A549 (cell line): ENCODE results near the gene MTCL1. TPM values are rescaled to one million over a fixed set of nuclear protein-coding genes. Genes with fewer than 3 reads are reported as not detected.
A peak's percentile ranks its signal among the peaks of the same experiment; 100 is the strongest.

Experiments
- ATAC-seq, 2 experiments: fragments of 200-7000 bp in 1 of 2; fragments of >200 bp in 1 of 2; cut with Nextera tagmentation in 1 of 2; cut with Tn5 transposase in 1 of 2; 3 replicates each; pipeline versions ENCODE4 v1.8.0 to v1.9.1; 2018 to 2020; ENCODE audit warnings: mild to moderate bottlenecking in 1 of 2, moderate library complexity in 1 of 2
- CTCF ChIA-PET: fragments of 300-600 bp; sonication (Branson Sonifier 250); formaldehyde crosslinking; extraction: SDS; loops from one replicate; lab custom pipeline; 2021; ENCODE audit warnings: antibody characterized with exemption, inconsistent platforms; lab: Yijun Ruan, JAX
- POLR2A ChIA-PET: fragments of 350-600 bp; formaldehyde crosslinking; extraction: SDS; loops from one replicate; lab custom pipeline; 2021; ENCODE audit warnings: antibody characterized with exemption, inconsistent platforms; lab: Yijun Ruan, JAX
- DNase-seq, 2 experiments: peaks; one replicate each; pipeline versions ENCODE4 v3.0.0 to v3.0.0-alpha.2; 2011 to 2016; ENCODE audit warnings: low read depth in 1 of 2, low spot score in 1 of 2
- FAIRE-seq: peaks from 2 replicates; lab custom pipeline; 2011; peaks lifted over from hg19 to GRCh38; lab: Jason Lieb, UNC
- H3K27ac ChIP-seq, 2 experiments: fragments of >200 bp; sonication (Bioruptor Twin); formaldehyde crosslinking; 3 replicates each; pipeline ENCODE4 v1.5.1; 2016 to 2017
- H3K4me1 ChIP-seq: fragments of >200 bp; sonication (Bioruptor Twin); formaldehyde crosslinking; 3 replicates; pipeline ENCODE4 v1.6.1; 2016
- H3K4me2 ChIP-seq: fragments of >200 bp; sonication (Bioruptor Twin); formaldehyde crosslinking; 3 replicates; pipeline ENCODE4 v1.6.1; 2016
- H3K4me3 ChIP-seq: fragments of >200 bp; sonication (Bioruptor Twin); formaldehyde crosslinking; 3 replicates; pipeline ENCODE4 v1.5.1; 2016
- H3K9me3 ChIP-seq: fragments of >200 bp; sonication (Bioruptor Twin); formaldehyde crosslinking; 3 replicates; pipeline ENCODE4 v1.6.1; 2016
- BHLHE40 ChIP-seq: IDR thresholded peaks from 2 replicates; pipeline ENCODE4 v1.6.1; 2012; ENCODE audit warnings: low read depth, low read length, inconsistent platforms
- CEBPB ChIP-seq, 2 experiments: fragments of >200 bp in 1 of 2; sonication (Bioruptor Twin) in 1 of 2; formaldehyde crosslinking in 1 of 2; IDR thresholded peaks; 2 replicates each; pipeline ENCODE4 v1.6.1; 2012 to 2016
- EP300 ChIP-seq, 2 experiments: fragments of >200 bp; sonication (Bioruptor Twin); formaldehyde crosslinking; IDR thresholded peaks; 2 replicates in 1 of 2; 3 replicates in 1 of 2; pipeline ENCODE4 v1.6.1; 2016 to 2017
- ESRRA ChIP-seq: fragments of 150-350 bp; IDR thresholded peaks from 2 replicates; pipeline ENCODE4 v1.6.1; 2014; ENCODE audit warnings: mild to moderate bottlenecking, low read length, borderline replicate concordance
- FOSL2 ChIP-seq, 2 experiments: fragments of 450-650 bp in 1 of 2; fragments of >200 bp in 1 of 2; sonication (Bioruptor Twin) in 1 of 2; formaldehyde crosslinking; IDR thresholded peaks; 2 replicates each; pipeline versions ENCODE4 v1.5.0 to v1.6.1; 2016 to 2020; ENCODE audit warnings: mild to moderate bottlenecking in 1 of 2, moderate library complexity in 1 of 2
- GATA3 ChIP-seq: IDR thresholded peaks from 2 replicates; pipeline ENCODE4 v1.6.1; 2012; ENCODE audit warnings: borderline replicate concordance
- HOXB13 ChIP-seq: fragments of 250-450 bp; sonication (Bioruptor Pico); IDR thresholded peaks from 2 replicates; pipeline ENCODE4 v1.5.0; 2020; ENCODE audit warnings: low read depth, mild to moderate bottlenecking, moderate library complexity
- HOXB5 ChIP-seq: fragments of 250-450 bp; sonication (Bioruptor Pico); IDR thresholded peaks from 2 replicates; pipeline ENCODE4 v1.5.0; 2020; ENCODE audit warnings: mild to moderate bottlenecking, moderate library complexity
- JUN ChIP-seq, 2 experiments: fragments of >200 bp; sonication (Bioruptor Twin); formaldehyde crosslinking; IDR thresholded peaks; 2 replicates in 1 of 2; 3 replicates in 1 of 2; pipeline ENCODE4 v1.6.1; 2016 to 2017
- JUNB ChIP-seq: fragments of >200 bp; sonication (Bioruptor Twin); formaldehyde crosslinking; IDR thresholded peaks from 2 replicates; pipeline ENCODE4 v1.6.1; 2016
- MYC ChIP-seq: IDR thresholded peaks from 2 replicates; pipeline ENCODE4 v1.6.1; 2012; ENCODE audit warnings: mild to moderate bottlenecking, inconsistent platforms, low read length, improper control_type of control experiment, borderline replicate concordance
- NPAS2 ChIP-seq: fragments of 250-450 bp; sonication (Bioruptor Pico); IDR thresholded peaks from 2 replicates; pipeline ENCODE4 v1.8.0; 2022; ENCODE audit warnings: mild to moderate bottlenecking, moderate library complexity, borderline replicate concordance
- NR3C1 ChIP-seq: fragments of >200 bp; sonication (Bioruptor Twin); formaldehyde crosslinking; IDR thresholded peaks from 3 replicates; pipeline ENCODE4 v1.6.1; 2017
- PHF8 ChIP-seq: fragments of 200-600 bp; sonication (generic); IDR thresholded peaks from 2 replicates; pipeline ENCODE4 v1.6.1; 2016; ENCODE audit warnings: low read depth, mild to moderate bottlenecking, antibody characterized with exemption, moderate library complexity, borderline replicate concordance
- POLR2AphosphoS2 ChIP-seq: conservative IDR thresholded peaks from 2 replicates; pipeline ENCODE4 v1.6.1; 2012; ENCODE audit warnings: low read length, improper control_type of control experiment, inconsistent platforms
- RAD21 ChIP-seq, 2 experiments: fragments of >200 bp in 1 of 2; sonication (Bioruptor Twin) in 1 of 2; formaldehyde crosslinking in 1 of 2; IDR thresholded peaks in 1 of 2; conservative IDR thresholded peaks in 1 of 2; 2 replicates in 1 of 2; 3 replicates in 1 of 2; pipeline ENCODE4 v1.6.1; 2012 to 2018; ENCODE audit warnings: inconsistent platforms in 1 of 2
- RARB ChIP-seq: fragments of 250-450 bp; sonication (Bioruptor Pico); IDR thresholded peaks from 2 replicates; pipeline ENCODE4 v1.8.0; 2021; ENCODE audit warnings: mild to moderate bottlenecking, moderate library complexity
- RCOR1 ChIP-seq: fragments of 150-350 bp; IDR thresholded peaks from 2 replicates; pipeline ENCODE4 v1.6.1; 2014; ENCODE audit warnings: antibody characterized with exemption, low read length, low read depth
- RFX5 ChIP-seq: fragments of 450-650 bp; IDR thresholded peaks from 2 replicates; pipeline ENCODE4 v1.7.1; 2014; ENCODE audit warnings: antibody characterized with exemption, mild to moderate bottlenecking, moderate library complexity
- RNF2 ChIP-seq: fragments of 200-600 bp; sonication (generic); IDR thresholded peaks from 2 replicates; pipeline ENCODE4 v1.6.1; 2016; ENCODE audit warnings: low read depth, mild to moderate bottlenecking, antibody characterized with exemption, moderate library complexity, borderline replicate concordance
- SREBF2 ChIP-seq: fragments of 450-650 bp; IDR thresholded peaks from 2 replicates; pipeline ENCODE4 v1.6.1; 2014; ENCODE audit warnings: mild to moderate bottlenecking, moderate library complexity
- ZSCAN20 ChIP-seq: fragments of 250-450 bp; sonication (Bioruptor Pico); IDR thresholded peaks from 2 replicates; pipeline ENCODE4 v1.8.0; 2022; ENCODE audit warnings: mild to moderate bottlenecking, moderate library complexity
- WGBS: methylation state at CpG from one replicate; pipeline ENCODE4 v1.1.6; 2017; ENCODE audit errors: missing lambda C conversion rate; 5-methylcytosine and 5-hydroxymethylcytosine counted together
- polyA plus RNA-seq, 4 experiments: library from polyadenylated mRNA; depleted of rRNA in 3 of 4; stranded (reverse); fragments of >200 nt; fragmentation: RNase III in 1 of 4; extraction: RNeasy Plus Mini Kit Qiagen cat#74134 plus additional on column Dnase treatment in 1 of 4; gene quantifications; 2 replicates in 3 of 4; 3 replicates in 1 of 4; pipeline ENCODE4 v1.2.3, GENCODE V29; 2011 to 2017
- TF ChIP-seq, protein P1 (sequence below): fragments of >200 bp; sonication (Bioruptor Twin); formaldehyde crosslinking; IDR thresholded peaks from 3 replicates; pipeline ENCODE4 v1.5.1; 2016
- TF ChIP-seq, protein P2 (sequence below): IDR thresholded peaks from 2 replicates; pipeline ENCODE4 v1.6.1; 2012
- TF ChIP-seq, protein P3 (sequence below): fragments of >200 bp; sonication (Bioruptor Twin); formaldehyde crosslinking; IDR thresholded peaks from 2 replicates; pipeline ENCODE4 v1.6.1; 2016

The MTCL1 gene
- polyA plus RNA-seq, 2 of the 4 experiments (the other 2 are of a cell fraction): 44.4 to 49.6 TPM

DNA sequence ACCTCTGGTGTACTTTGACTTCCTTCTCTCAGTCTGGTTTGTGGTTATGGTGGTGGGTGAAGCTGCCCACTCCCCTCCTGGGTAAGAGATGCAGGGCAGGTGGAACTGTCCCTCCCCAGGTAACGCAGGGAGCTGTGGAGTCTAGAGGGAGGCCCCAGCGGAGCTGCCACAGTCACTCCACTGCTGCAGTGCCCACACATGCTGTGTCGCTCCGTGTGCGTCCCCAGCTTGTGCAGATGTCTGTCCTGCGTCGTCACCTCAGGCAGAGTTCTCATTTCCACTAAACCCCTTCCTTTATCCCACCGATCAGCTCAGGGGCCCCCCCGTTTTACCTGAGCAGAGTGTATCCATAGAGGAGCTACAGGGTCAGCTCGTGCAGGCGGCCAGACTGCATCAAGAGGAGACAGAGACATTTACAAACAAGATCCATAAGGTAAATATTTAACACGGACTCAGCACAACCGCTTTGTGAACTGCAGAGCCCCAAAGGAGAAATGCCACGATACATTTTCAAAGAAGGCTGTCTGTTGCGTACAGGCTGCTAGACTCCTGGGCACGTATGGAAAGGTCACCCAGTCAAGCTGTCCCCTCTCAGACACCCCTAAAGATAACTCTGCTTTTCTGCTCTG lies 87.4 kb downstream of the MTCL1 start:
- CTCF ChIA-PET: interaction anchor here (1.2 to 1.7 kb wide), 3 partner anchors 9 to 137 kb away, joined by 3 to 5 read pairs (median 3); no protein-coding TSS in a partner anchor
- POLR2A ChIA-PET: no interaction called here

DNA sequence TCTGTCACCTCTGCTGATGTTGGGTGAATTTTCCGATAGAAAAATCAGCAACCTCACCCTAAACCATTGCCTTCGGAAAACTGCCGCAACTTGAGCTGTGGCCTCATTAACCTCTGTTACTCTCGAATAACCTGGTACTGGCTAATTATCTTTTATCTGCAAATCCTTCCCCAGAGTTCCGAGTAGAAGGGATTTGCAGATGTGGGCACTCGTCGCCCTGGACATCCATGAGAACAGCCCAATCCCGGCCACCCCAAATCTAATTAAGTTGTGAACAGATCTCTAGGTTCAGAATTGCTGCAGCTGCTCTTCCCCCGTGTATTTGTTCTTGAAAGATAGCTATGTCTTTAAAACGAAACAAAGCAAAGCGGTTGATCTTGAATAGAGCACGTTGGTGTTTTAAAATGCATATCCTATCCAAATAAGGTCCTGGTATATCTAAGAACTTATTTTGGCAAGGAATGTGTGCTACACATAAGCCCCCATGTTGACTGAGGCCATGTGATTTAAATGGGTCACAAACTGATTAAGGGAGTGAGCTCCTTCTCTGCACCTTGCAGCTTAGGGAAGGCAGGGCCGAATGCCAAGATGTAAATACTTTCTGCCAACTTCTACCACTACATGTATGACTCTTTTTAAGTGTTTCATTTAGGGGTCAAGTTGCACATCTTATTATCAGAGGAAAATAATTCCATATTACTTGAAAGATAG lies 88.2 kb downstream of the MTCL1 start:
- Histone ChIP-seq H3K4me2 (peak overlapping the region; percentile 65), H3K9me3 (no peaks in the 10 kb centered on the region)
- DNase-seq: no peak
- no peak for TF ChIP-seq RARB
- TF ChIP-seq RFX5: no peak
- no peak for TF ChIP-seq SREBF2
- no peak for TF ChIP-seq ZSCAN20 (CRISPR knock-in tag)
- TF ChIP-seq PHF8: no peak
- TF ChIP-seq HOXB5 (CRISPR knock-in tag): no peak
- TF ChIP-seq NPAS2 (CRISPR knock-in tag): no peak
- no peak for TF ChIP-seq ESRRA
- no peak for TF ChIP-seq EP300 (IDR thresholded peaks at IDR 0.05)
- no peak for TF ChIP-seq MYC
- TF ChIP-seq RNF2: no peak
- no peak for TF ChIP-seq BHLHE40
- TF ChIP-seq, protein P1, sequence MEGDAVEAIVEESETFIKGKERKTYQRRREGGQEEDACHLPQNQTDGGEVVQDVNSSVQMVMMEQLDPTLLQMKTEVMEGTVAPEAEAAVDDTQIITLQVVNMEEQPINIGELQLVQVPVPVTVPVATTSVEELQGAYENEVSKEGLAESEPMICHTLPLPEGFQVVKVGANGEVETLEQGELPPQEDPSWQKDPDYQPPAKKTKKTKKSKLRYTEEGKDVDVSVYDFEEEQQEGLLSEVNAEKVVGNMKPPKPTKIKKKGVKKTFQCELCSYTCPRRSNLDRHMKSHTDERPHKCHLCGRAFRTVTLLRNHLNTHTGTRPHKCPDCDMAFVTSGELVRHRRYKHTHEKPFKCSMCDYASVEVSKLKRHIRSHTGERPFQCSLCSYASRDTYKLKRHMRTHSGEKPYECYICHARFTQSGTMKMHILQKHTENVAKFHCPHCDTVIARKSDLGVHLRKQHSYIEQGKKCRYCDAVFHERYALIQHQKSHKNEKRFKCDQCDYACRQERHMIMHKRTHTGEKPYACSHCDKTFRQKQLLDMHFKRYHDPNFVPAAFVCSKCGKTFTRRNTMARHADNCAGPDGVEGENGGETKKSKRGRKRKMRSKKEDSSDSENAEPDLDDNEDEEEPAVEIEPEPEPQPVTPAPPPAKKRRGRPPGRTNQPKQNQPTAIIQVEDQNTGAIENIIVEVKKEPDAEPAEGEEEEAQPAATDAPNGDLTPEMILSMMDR: no peak
- TF ChIP-seq NR3C1: no peak
- TF ChIP-seq, all 56 proteins: peak for 0
- ATAC-seq (no peak), FAIRE-seq (no peak)
- no peak overlapping the region for H3K4me3 ChIP-seq
- POLR2A ChIA-PET: no interaction called here
- peak overlapping the region; percentile 96 to 99 for H3K27ac ChIP-seq
- H3K4me1 ChIP-seq: peaks cover 79% of the 10 kb centered on the region
- CTCF ChIA-PET: interaction anchor here (0.6 to 1.7 kb wide), 6 partner anchors 9 to 189 kb away, joined by 3 to 5 read pairs (median 3); no protein-coding TSS in a partner anchor
- WGBS: 68% methylated on average over 13 of the region's 13 CpGs

More for the DNA sequence above, 87.4 kb downstream of the MTCL1 start:
- Histone ChIP-seq H3K4me1 (peaks cover 71% of the 10 kb centered on the region), H3K9me3 (no peaks in the 10 kb centered on the region), H3K27ac (peak overlapping the region; percentile 96 to 99), H3K4me3 (no peak overlapping the region), H3K4me2 (peak overlapping the region; percentile 65)
- TF ChIP-seq, protein P2, sequence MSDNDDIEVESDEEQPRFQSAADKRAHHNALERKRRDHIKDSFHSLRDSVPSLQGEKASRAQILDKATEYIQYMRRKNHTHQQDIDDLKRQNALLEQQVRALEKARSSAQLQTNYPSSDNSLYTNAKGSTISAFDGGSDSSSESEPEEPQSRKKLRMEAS: 0 out of 2 replicates have a peak, but pooled peaks have one; percentile 9
- 0 out of 2 replicates have a peak, but pooled peaks have one; percentile 47 for TF ChIP-seq POLR2AphosphoS2
- TF ChIP-seq, protein P3, sequence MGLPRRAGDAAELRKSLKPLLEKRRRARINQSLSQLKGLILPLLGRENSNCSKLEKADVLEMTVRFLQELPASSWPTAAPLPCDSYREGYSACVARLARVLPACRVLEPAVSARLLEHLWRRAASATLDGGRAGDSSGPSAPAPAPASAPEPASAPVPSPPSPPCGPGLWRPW: no peak
- WGBS: 46% methylated on average over 16 of the region's 16 CpGs
- FAIRE-seq: no peak
- ATAC-seq: peak in 1 of 2 experiments; percentile 7; a peak in 2 of 6 replicates
- DNase-seq: no peak

DNA sequence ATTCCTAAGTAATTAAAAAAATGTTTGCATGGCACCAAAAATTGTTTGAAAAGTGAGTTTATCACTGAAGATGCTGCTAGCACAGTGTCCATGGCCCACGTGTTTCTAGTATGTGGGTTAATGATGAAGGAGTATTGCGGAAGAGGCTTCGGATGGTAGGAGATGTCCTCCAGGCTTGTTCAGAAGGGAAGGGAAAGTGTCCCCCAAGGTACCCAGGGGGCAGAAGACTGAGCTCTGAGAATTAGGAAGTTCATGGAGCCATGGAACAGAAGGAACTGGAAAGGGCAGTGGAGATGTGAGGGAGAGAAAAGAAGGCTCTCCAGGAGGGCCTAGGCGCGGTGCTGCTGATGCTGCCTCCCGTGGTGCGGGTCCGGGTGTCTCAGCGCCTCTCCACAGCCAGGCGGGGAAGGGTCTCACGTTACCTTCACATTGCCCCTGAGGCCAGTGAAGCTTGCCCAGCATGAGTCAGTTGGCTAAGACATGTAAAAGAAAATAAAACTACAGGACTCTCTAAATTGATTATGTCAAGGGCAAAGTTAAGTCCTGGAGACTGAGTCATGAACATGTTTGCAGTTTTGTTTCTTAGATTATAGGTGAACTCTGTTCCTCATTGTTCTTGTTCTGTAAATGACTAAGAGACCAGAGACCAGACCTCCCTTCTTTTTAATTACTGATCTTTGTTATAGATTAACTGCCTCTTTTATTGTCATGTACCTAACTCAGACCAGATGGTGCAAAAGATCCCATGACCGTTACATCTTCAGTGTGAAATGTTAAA lies 89.0 kb downstream of the MTCL1 start:
- peak in 1 of 2 experiments; percentile 70 for DNase-seq
- ATAC-seq: peak; percentile 62 to 63
- no peak for FAIRE-seq
- 11% methylated on average over 12 of the region's 12 CpGs for WGBS
- peak overlapping the region; percentile 96 to 99 for H3K27ac ChIP-seq
- CTCF ChIA-PET: interaction anchor here (0.6 to 1.3 kb wide), 6 partner anchors 14 to 189 kb away, joined by 3 read pairs; no protein-coding TSS in a partner anchor
- peak; percentile 50 for TF ChIP-seq FOSL2 (IDR thresholded peaks at IDR 0.05)
- TF ChIP-seq FOSL2 (CRISPR knock-in tag; IDR thresholded peaks at IDR 0.05): peak; percentile 51
- no peak for TF ChIP-seq RCOR1
- TF ChIP-seq GATA3: peak; percentile 73; the same call in 1 of the 2 replicates
- TF ChIP-seq RNF2: no peak
- TF ChIP-seq JUN (IDR thresholded peaks at IDR 0.05): peak in 1 of 2 experiments; percentile 37; a peak in 1 of 5 replicates
- TF ChIP-seq, protein P3: no peak
- TF ChIP-seq HOXB13 (CRISPR knock-in tag): 0 out of 2 replicates have a peak, but pooled peaks have one; percentile 16
- TF ChIP-seq, protein P2: peak; percentile 67; the same call in 1 of the 2 replicates
- peak in 1 of 2 experiments; percentile 72; a peak in 4 of 5 replicates for TF ChIP-seq EP300 (IDR thresholded peaks at IDR 0.05)
- TF ChIP-seq CEBPB (IDR thresholded peaks at IDR 0.05): peak in 1 of 2 experiments; percentile 43; a peak in 2 of 4 replicates
- peak; percentile 75 for TF ChIP-seq JUNB
- TF ChIP-seq RAD21 (conservative IDR thresholded peaks at IDR 0.05 in 1 of 2, IDR thresholded peaks at IDR 0.05 in 1 of 2): no peak
- TF ChIP-seq, all 56 proteins: peak for 8
- H3K4me2 ChIP-seq: peak overlapping the region; percentile 65
- no peak overlapping the region for H3K4me3 ChIP-seq
- peaks cover 86% of the 10 kb centered on the region for H3K4me1 ChIP-seq
- POLR2A ChIA-PET: no interaction called here
- H3K9me3 ChIP-seq: no peaks in the 10 kb centered on the region
